Measurements from ENCODE around the gene RAB17. TPM values are rescaled to one million over a fixed set of nuclear protein-coding genes. Genes with fewer than 3 reads are reported as not detected.

The RAB17 gene
- total RNA-seq, 1 experiment from 2014 or later: 41.8 TPM

DNA sequence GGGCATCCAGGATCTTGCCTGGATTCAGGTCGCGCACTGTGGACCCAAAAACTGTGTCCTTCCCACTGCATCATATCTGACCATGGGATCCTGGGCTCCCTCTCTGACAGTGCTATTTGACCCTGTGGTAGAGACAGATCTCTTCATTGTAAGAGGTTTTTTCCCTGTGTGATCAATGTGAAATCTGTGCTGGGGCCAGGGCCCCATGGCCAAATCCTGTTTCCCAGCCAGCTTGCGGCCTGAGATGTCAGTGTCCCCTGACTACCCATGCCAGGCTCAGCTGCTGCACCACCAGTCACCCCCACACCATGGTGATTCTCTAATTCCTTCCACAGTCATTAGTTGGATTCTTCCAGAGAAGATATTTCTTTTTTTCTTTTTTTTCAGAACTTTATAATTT is 20.6 kb downstream of the RAB17 start:
- ChIA-PET RAD21 (ENCODE audit: low non-redundant PET in 1 of 2, low total read pairs in 2 of 2, uncharacterized antibody in 2 of 2, unreplicated experiment in 2 of 2) (no interaction called here), POLR2A (no interaction called here), CTCF (interaction anchor here (0.6 kb wide), 1 partner anchor 87 kb away, joined by 3 read pairs; no protein-coding TSS in a partner anchor)
- BruUV-seq (replicated peaks): no TSS peak
- Histone ChIP-seq H3K4me3 (replicated peaks in 1 of 2; ENCODE audit: low read depth in 1 of 2, low read length in 2 of 2) (no peak overlapping the region), H3K9me3 (ENCODE audit: control insufficient read depth in 1 of 2, insufficient read depth in 1 of 2, low read depth in 1 of 2, low read length in 2 of 2) (0 out of 4 replicates have a peak, but pooled peaks cover 0 to 3% of the 10 kb centered on the region in 2 experiments), H4K20me1 (ENCODE audit: insufficient read depth) (no peaks in the 10 kb centered on the region), H3K79me2 (ENCODE audit: insufficient read depth, low read length) (no peaks in the 10 kb centered on the region), H3K4me2 (ENCODE audit: low read length) (no peak overlapping the region), H3K9me2 (ENCODE audit: insufficient read depth) (no peaks in the 10 kb centered on the region), H3K27me3 (ENCODE audit: insufficient read depth, low read length) (no peaks in the 10 kb centered on the region), H2AFZ (ENCODE audit: low read depth, low read length, poor library complexity, severe bottlenecking) (no peak overlapping the region), H3K27ac (ENCODE audit: low read depth, low read length) (no peak overlapping the region), H3K36me3 (ENCODE audit: control insufficient read depth in 1 of 2, insufficient read depth in 2 of 2, low read length in 2 of 2) (no peaks in the 10 kb centered on the region), H3K9ac (ENCODE audit: low read length) (no peak overlapping the region), H3K4me1 (ENCODE audit: control insufficient read depth in 1 of 2, insufficient read depth in 2 of 2, low read length in 2 of 2) (peaks cover 2 to 16% of the 10 kb centered on the region in 2 experiments)
- DNase-seq (ENCODE audit: low read depth, low spot score): no peak
- TF ChIP-seq YY1 (IDR thresholded peaks at IDR 0.05; ENCODE audit: extremely low read depth, insufficient replicate concordance, low read depth, low read length) (no peak), SRF (IDR thresholded peaks at IDR 0.05; ENCODE audit: low read depth) (no peak), TCF7L2 (IDR thresholded peaks at IDR 0.05; ENCODE audit: borderline replicate concordance, extremely low read depth, insufficient read depth, insufficient read length) (no peak)
- TF ChIP-seq, protein P1, sequence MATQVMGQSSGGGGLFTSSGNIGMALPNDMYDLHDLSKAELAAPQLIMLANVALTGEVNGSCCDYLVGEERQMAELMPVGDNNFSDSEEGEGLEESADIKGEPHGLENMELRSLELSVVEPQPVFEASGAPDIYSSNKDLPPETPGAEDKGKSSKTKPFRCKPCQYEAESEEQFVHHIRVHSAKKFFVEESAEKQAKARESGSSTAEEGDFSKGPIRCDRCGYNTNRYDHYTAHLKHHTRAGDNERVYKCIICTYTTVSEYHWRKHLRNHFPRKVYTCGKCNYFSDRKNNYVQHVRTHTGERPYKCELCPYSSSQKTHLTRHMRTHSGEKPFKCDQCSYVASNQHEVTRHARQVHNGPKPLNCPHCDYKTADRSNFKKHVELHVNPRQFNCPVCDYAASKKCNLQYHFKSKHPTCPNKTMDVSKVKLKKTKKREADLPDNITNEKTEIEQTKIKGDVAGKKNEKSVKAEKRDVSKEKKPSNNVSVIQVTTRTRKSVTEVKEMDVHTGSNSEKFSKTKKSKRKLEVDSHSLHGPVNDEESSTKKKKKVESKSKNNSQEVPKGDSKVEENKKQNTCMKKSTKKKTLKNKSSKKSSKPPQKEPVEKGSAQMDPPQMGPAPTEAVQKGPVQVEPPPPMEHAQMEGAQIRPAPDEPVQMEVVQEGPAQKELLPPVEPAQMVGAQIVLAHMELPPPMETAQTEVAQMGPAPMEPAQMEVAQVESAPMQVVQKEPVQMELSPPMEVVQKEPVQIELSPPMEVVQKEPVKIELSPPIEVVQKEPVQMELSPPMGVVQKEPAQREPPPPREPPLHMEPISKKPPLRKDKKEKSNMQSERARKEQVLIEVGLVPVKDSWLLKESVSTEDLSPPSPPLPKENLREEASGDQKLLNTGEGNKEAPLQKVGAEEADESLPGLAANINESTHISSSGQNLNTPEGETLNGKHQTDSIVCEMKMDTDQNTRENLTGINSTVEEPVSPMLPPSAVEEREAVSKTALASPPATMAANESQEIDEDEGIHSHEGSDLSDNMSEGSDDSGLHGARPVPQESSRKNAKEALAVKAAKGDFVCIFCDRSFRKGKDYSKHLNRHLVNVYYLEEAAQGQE (IDR thresholded peaks at IDR 0.05; ENCODE audit: low read depth): no peak
- intact Hi-C loops (cut with micrococcal nuclease): no loop called here
- no peak for ATAC-seq

DNA sequence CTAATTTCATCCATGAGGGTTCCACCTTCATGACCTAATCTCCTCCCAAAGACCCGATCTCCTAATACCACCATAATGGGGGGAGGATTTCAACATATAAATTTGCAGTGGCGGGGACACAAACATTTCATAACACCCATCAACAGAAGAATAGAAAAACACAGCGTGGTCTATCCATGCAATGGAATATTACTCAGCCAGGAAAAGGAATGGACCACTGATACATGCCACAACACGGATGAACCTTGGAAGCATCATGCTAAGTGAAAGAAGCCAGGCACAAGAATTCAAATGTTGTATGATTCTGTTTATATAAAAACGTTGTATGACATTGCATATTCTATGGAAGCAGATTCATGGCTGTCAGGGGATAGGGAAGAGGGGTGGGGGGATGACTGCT is 21.5 kb downstream of the RAB17 start:
- ChIA-PET POLR2A (no interaction called here), RAD21 (ENCODE audit: low non-redundant PET in 1 of 2, low total read pairs in 2 of 2, uncharacterized antibody in 2 of 2, unreplicated experiment in 2 of 2) (no interaction called here), CTCF (no interaction called here)
- BruUV-seq (replicated peaks): no TSS peak
- DNase-seq (ENCODE audit: low read depth, low spot score) (no peak), ATAC-seq (no peak)
- intact Hi-C loops (cut with micrococcal nuclease): no loop called here
- H3K79me2 ChIP-seq (ENCODE audit: insufficient read depth, low read length): no peaks in the 10 kb centered on the region
- no peak overlapping the region for H3K9ac ChIP-seq (ENCODE audit: low read length)
- no peaks in the 10 kb centered on the region for H3K36me3 ChIP-seq (ENCODE audit: control insufficient read depth in 1 of 2, insufficient read depth in 2 of 2, low read length in 2 of 2)
- H3K9me3 ChIP-seq (ENCODE audit: control insufficient read depth in 1 of 2, insufficient read depth in 1 of 2, low read depth in 1 of 2, low read length in 2 of 2): 0 out of 4 replicates have a peak, but pooled peaks cover 0 to 3% of the 10 kb centered on the region in 2 experiments
- H3K27me3 ChIP-seq (ENCODE audit: insufficient read depth, low read length): no peaks in the 10 kb centered on the region
- no peak overlapping the region for H3K4me2 ChIP-seq (ENCODE audit: low read length)
- H3K9me2 ChIP-seq (ENCODE audit: insufficient read depth): no peaks in the 10 kb centered on the region
- no peak overlapping the region for H2AFZ ChIP-seq (ENCODE audit: low read depth, low read length, poor library complexity, severe bottlenecking)
- no peaks in the 10 kb centered on the region for H4K20me1 ChIP-seq (ENCODE audit: insufficient read depth)
- H3K27ac ChIP-seq (ENCODE audit: low read depth, low read length): no peak overlapping the region
- H3K4me3 ChIP-seq (replicated peaks in 1 of 2; ENCODE audit: low read depth in 1 of 2, low read length in 2 of 2): no peak overlapping the region
- peaks cover 0 to 10% of the 10 kb centered on the region in 2 experiments; a peak in 2 of 4 replicates for H3K4me1 ChIP-seq (ENCODE audit: control insufficient read depth in 1 of 2, insufficient read depth in 2 of 2, low read length in 2 of 2)
- TF ChIP-seq RAD21 (IDR thresholded peaks at IDR 0.05; ENCODE audit: low read depth): no peak
- TF ChIP-seq EZH2phosphoT487 (IDR thresholded peaks at IDR 0.05; ENCODE audit: borderline replicate concordance): no peak
- TF ChIP-seq EZH2 (IDR thresholded peaks at IDR 0.05): no peak
- TF ChIP-seq, protein P1 (IDR thresholded peaks at IDR 0.05; ENCODE audit: low read depth): no peak
- no peak for TF ChIP-seq SRF (IDR thresholded peaks at IDR 0.05; ENCODE audit: low read depth)
- no peak for TF ChIP-seq POLR2A (IDR thresholded peaks at IDR 0.05; ENCODE audit: borderline replicate concordance, extremely low read depth, insufficient read depth, insufficient read length)
- TF ChIP-seq, protein P2, sequence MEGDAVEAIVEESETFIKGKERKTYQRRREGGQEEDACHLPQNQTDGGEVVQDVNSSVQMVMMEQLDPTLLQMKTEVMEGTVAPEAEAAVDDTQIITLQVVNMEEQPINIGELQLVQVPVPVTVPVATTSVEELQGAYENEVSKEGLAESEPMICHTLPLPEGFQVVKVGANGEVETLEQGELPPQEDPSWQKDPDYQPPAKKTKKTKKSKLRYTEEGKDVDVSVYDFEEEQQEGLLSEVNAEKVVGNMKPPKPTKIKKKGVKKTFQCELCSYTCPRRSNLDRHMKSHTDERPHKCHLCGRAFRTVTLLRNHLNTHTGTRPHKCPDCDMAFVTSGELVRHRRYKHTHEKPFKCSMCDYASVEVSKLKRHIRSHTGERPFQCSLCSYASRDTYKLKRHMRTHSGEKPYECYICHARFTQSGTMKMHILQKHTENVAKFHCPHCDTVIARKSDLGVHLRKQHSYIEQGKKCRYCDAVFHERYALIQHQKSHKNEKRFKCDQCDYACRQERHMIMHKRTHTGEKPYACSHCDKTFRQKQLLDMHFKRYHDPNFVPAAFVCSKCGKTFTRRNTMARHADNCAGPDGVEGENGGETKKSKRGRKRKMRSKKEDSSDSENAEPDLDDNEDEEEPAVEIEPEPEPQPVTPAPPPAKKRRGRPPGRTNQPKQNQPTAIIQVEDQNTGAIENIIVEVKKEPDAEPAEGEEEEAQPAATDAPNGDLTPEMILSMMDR (IDR thresholded peaks at IDR 0.05 in 2 of 3, conservative IDR thresholded peaks at IDR 0.05 in 1 of 3; ENCODE audit: borderline replicate concordance in 1 of 3, insufficient read depth in 1 of 3, low read depth in 2 of 3, low read length in 2 of 3): no peak
- TF ChIP-seq JUND (IDR thresholded peaks at IDR 0.05): no peak
